Fibroblast of lung (primary cell): ENCODE measurements around the gene ASAP3. TPM values are rescaled to one million over a fixed set of nuclear protein-coding genes. Genes with fewer than 3 reads are reported as not detected.

Experiments
- DNase-seq, 2 donors: peaks; one replicate each; pipeline versions ENCODE4 v3.0.0 to v3.0.0-alpha.2; 2010; ENCODE audit warnings: low read depth in 2 of 2
- H2AFZ ChIP-seq: 2 replicates; pipeline ENCODE4 v1.5.1; 2012; ENCODE audit warnings: low read length, control low read depth, inconsistent platforms
- H3K27ac ChIP-seq: 2 replicates; pipeline ENCODE4 v1.5.1; 2011; ENCODE audit warnings: low read length, control low read depth; ENCODE audit not compliant: insufficient read depth
- H3K27me3 ChIP-seq: 2 replicates; pipeline ENCODE4 v1.5.1; 2011; ENCODE audit warnings: mild to moderate bottlenecking, low read length; ENCODE audit not compliant: control insufficient read depth, insufficient read depth
- H3K36me3 ChIP-seq: 2 replicates; pipeline ENCODE4 v1.5.1; 2011; ENCODE audit warnings: low read length; ENCODE audit not compliant: control insufficient read depth, insufficient read depth
- H3K4me1 ChIP-seq: 2 replicates; pipeline ENCODE4 v1.5.1; 2011; ENCODE audit warnings: low read length; ENCODE audit not compliant: control insufficient read depth, insufficient read depth; ENCODE audit errors: extremely low read depth
- H3K4me2 ChIP-seq: 2 replicates; pipeline ENCODE4 v1.5.1; 2011; ENCODE audit warnings: low read length, control low read depth; ENCODE audit not compliant: insufficient read depth; ENCODE audit errors: extremely low read depth
- H3K4me3 ChIP-seq, 4 experiments: fragments of 200-600 bp in 1 of 4; sonication (generic) in 1 of 4; replicated peaks in 1 of 4; 2 replicates each; pipeline ENCODE4 v1.5.1; 2011 to 2016; ENCODE audit warnings: low read length in 4 of 4, low read depth in 3 of 4, mild to moderate bottlenecking in 3 of 4, control low read depth in 2 of 4, inconsistent platforms in 1 of 4, mixed read lengths in 1 of 4; ENCODE audit not compliant: insufficient read depth in 1 of 4; ENCODE audit errors: control extremely low read depth in 1 of 4
- H3K79me2 ChIP-seq: 2 replicates; pipeline ENCODE4 v1.5.1; 2012; ENCODE audit warnings: mild to moderate bottlenecking, low read length, inconsistent platforms; ENCODE audit not compliant: control insufficient read depth, insufficient read depth
- H3K9ac ChIP-seq: 2 replicates; pipeline ENCODE4 v1.5.1; 2011; ENCODE audit warnings: mild to moderate bottlenecking, low read length, control low read depth; ENCODE audit not compliant: insufficient read depth
- H3K9me3 ChIP-seq: 2 replicates; pipeline ENCODE4 v1.5.1; 2012; ENCODE audit warnings: low read depth, low read length; ENCODE audit not compliant: control insufficient read depth, insufficient read depth
- H4K20me1 ChIP-seq: 2 replicates; pipeline ENCODE4 v1.5.1; 2011; ENCODE audit warnings: low read length; ENCODE audit not compliant: control insufficient read depth, insufficient read depth; ENCODE audit errors: extremely low read depth
- EZH2 ChIP-seq: IDR thresholded peaks from 2 replicates; pipeline ENCODE4 v1.5.1; 2012; ENCODE audit warnings: low read length, control low read depth, mild to moderate bottlenecking; ENCODE audit errors: missing control alignments
- polyA plus RNA-seq, 2 donors: library from polyadenylated mRNA; depleted of rRNA in 1 of 2; stranded (reverse) in 1 of 2; unstranded in 1 of 2; fragments of >200 nt; gene quantifications; 2 replicates each; pipeline ENCODE4 v1.2.1, GENCODE V29; 2011 to 2012; ENCODE audit warnings: missing spikeins in 1 of 2
- total RNA-seq: library from RNA; depleted of rRNA; stranded (reverse); fragments of >200 nt; gene quantifications from 2 replicates; pipeline ENCODE4 v1.2.1, GENCODE V29; 2014
- TF ChIP-seq, protein P1 (sequence below), 2 donors: IDR thresholded peaks in 1 of 2; conservative IDR thresholded peaks in 1 of 2; 1 replicate in 1 of 2; 2 replicates in 1 of 2; pipeline ENCODE4 v1.5.1; 2011 to 2012; ENCODE audit warnings: low read length in 2 of 2, control low read depth in 1 of 2, inconsistent platforms in 1 of 2, low read depth in 1 of 2, mild to moderate bottlenecking in 1 of 2

The ASAP3 gene
- total and polyA plus RNA-seq, 2 donors (not counting 1 experiment from before 2014, with no cell fraction given) = 14.2 to 73.2 TPM

DNA sequence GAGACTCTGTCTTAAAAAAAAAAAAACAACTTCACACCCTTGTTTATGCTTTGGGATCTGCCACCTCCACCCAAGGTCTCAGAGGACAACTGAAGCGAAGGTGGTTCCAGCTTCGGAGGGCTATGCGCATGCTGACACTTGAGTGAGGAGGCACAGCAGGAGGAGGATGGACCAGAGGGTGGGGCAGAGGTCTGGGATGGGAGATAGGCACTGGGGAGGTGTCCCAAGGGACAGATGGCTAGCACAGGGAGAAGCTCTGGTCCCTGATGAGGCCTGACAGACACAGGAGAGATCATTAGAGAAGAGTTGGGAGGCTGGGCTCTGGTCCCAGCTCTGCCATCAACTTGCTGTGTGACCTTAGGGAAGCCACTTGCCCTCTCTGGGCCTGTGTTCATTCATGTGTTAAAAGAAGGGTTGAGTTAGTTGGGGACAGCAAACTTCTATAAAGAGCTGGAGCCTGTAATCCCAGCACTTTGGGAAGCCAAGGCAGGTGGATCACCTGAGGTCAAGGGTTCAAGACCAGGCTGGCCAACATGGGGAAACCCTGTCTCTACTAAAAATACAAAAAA lies 30.2 kb upstream of the ASAP3 start:
- Histone ChIP-seq H4K20me1 (no peaks in the 10 kb centered on the region), H3K27ac (no peak overlapping the region), H3K4me2 (no peak overlapping the region), H3K4me3 (no peak overlapping the region), H3K79me2 (no peaks in the 10 kb centered on the region), H3K9ac (no peak overlapping the region), H3K36me3 (no peaks in the 10 kb centered on the region), H3K9me3 (no peaks in the 10 kb centered on the region), H3K4me1 (no peaks in the 10 kb centered on the region), H3K27me3 (no peaks in the 10 kb centered on the region), H2AFZ (no peak overlapping the region)
- TF ChIP-seq EZH2 = no peak
- TF ChIP-seq, protein P1, sequence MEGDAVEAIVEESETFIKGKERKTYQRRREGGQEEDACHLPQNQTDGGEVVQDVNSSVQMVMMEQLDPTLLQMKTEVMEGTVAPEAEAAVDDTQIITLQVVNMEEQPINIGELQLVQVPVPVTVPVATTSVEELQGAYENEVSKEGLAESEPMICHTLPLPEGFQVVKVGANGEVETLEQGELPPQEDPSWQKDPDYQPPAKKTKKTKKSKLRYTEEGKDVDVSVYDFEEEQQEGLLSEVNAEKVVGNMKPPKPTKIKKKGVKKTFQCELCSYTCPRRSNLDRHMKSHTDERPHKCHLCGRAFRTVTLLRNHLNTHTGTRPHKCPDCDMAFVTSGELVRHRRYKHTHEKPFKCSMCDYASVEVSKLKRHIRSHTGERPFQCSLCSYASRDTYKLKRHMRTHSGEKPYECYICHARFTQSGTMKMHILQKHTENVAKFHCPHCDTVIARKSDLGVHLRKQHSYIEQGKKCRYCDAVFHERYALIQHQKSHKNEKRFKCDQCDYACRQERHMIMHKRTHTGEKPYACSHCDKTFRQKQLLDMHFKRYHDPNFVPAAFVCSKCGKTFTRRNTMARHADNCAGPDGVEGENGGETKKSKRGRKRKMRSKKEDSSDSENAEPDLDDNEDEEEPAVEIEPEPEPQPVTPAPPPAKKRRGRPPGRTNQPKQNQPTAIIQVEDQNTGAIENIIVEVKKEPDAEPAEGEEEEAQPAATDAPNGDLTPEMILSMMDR (conservative IDR thresholded peaks at IDR 0.05 in 1 of 2, IDR thresholded peaks at IDR 0.05 in 1 of 2; ENCODE audit: low read depth in 1 of 2, low read length in 2 of 2) = no peak
- no peak for DNase-seq

DNA sequence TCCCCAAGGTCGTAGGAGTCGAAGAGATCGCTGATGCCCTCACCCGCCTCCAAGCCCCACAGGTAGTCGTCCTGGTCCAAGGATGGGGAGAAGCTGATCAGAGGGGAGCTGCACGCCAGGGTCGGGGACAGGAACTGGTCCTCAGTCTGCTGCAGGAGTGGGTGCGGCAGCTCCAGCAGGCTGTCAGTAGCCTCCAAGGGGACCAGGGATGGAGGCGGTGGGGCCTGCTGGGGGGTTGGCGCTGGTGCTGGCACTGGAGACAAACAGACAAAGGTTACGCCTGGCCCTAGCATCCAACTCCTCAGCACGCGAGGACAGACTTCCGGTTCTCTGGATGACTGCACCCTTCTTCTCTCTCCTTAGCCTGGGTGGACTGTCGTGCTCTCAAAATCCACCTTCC lies 25.9 kb upstream of the ASAP3 start:
- no peak for DNase-seq
- no peaks in the 10 kb centered on the region for H3K36me3 ChIP-seq
- H3K27ac ChIP-seq = no peak overlapping the region
- no peaks in the 10 kb centered on the region for H3K4me1 ChIP-seq
- H3K9ac ChIP-seq = no peak overlapping the region
- no peak overlapping the region for H3K4me3 ChIP-seq
- H3K4me2 ChIP-seq = no peak overlapping the region
- no peaks in the 10 kb centered on the region for H3K9me3 ChIP-seq
- no peaks in the 10 kb centered on the region for H4K20me1 ChIP-seq
- H2AFZ ChIP-seq = no peak overlapping the region
- no peaks in the 10 kb centered on the region for H3K79me2 ChIP-seq
- no peaks in the 10 kb centered on the region for H3K27me3 ChIP-seq
- no peak for TF ChIP-seq EZH2
- TF ChIP-seq, protein P1 (conservative IDR thresholded peaks at IDR 0.05 in 1 of 2, IDR thresholded peaks at IDR 0.05 in 1 of 2; ENCODE audit: low read depth in 1 of 2, low read length in 2 of 2) = no peak

DNA sequence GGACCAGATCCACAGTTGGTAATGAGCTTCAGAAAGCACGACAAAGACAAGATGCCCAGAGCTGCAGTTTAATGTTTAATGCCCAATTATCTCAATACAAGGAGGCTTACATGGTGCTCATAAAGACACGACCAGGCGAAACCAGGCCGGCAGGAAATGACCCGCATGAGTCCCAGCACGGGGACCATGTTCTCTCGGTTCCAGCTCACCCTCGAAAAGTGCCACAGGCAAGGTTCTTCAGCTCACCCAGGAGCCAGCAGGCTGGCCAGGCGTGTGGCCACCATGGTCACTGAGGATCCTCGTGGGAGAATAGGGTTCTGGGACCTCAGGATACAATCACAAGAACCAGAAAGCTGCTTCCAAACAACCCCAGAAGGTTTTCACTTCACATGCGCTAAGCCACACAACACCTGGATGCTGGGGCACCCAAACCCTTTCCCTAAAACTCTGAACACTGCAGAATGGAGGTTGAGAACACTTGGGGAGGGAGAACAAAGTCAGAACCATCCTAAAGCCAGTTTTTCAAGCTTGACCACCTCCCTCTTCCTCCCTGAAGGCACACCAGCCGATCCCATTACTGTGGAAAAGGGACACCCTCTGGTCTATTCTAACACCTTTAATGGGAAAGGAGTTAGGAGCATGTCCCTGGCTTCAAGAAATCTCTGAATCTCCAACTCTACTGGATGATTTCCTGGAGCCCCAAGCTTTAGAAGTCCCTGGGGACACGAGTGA lies 22.6 kb upstream of the ASAP3 start:
- H3K4me1 ChIP-seq = no peaks in the 10 kb centered on the region
- H3K9me3 ChIP-seq = no peaks in the 10 kb centered on the region
- no peak for DNase-seq
- no peaks in the 10 kb centered on the region for H3K27me3 ChIP-seq
- no peaks in the 10 kb centered on the region for H3K79me2 ChIP-seq
- H4K20me1 ChIP-seq = no peaks in the 10 kb centered on the region
- no peak overlapping the region for H2AFZ ChIP-seq
- H3K36me3 ChIP-seq = no peaks in the 10 kb centered on the region
- H3K4me3 ChIP-seq = no peak overlapping the region
- TF ChIP-seq, protein P1 (conservative IDR thresholded peaks at IDR 0.05 in 1 of 2, IDR thresholded peaks at IDR 0.05 in 1 of 2; ENCODE audit: low read depth in 1 of 2, low read length in 2 of 2) = no peak
- no peak for TF ChIP-seq EZH2
- no peak overlapping the region for H3K4me2 ChIP-seq
- no peak overlapping the region for H3K27ac ChIP-seq
- H3K9ac ChIP-seq = no peak overlapping the region
